Tibial artery (tissue), 4 donors: ENCODE data around the gene ZCCHC7.
"Not testable (repeated sequence)": the region's sequence is repeated elsewhere in the genome, so short reads cannot be mapped to it uniquely, and the experiment has no call there.

ENCODE experiments used
- DNase-seq, 2 donors: peaks; one replicate each; pipeline ENCODE4 v3.0.0-alpha.2; 2019
- H3K27ac ChIP-seq, 2 donors: fragments of 200-600 bp; sonication (generic) in 1 of 2; 1 replicate in 1 of 2; 2 replicates in 1 of 2; pipeline ENCODE4 v1.5.1; 2018 to 2019; ENCODE audit warnings: mild to moderate bottlenecking in 1 of 2
- H3K27me3 ChIP-seq, 2 donors: fragments of 200-600 bp; sonication (generic) in 1 of 2; one replicate each; pipeline versions ENCODE4 v1.5.1 to v1.6.0; 2016 to 2019
- H3K36me3 ChIP-seq, 3 donors: fragments of 200-600 bp; sonication (generic) in 2 of 3; one replicate each; pipeline ENCODE4 v1.5.1; 2016 to 2019; ENCODE audit warnings: mild to moderate bottlenecking in 2 of 3
- H3K4me1 ChIP-seq, 4 donors: fragments of 200-600 bp; sonication (generic) in 2 of 4; 1 replicate in 3 of 4; 2 replicates in 1 of 4; pipeline ENCODE4 v1.5.1; 2016 to 2019
- H3K4me3 ChIP-seq, 2 donors: fragments of 200-600 bp; sonication (generic) in 1 of 2; 1 replicate in 1 of 2; 2 replicates in 1 of 2; pipeline ENCODE4 v1.5.1; 2018 to 2019; ENCODE audit warnings: mild to moderate bottlenecking in 2 of 2
- H3K9me3 ChIP-seq, 3 donors: fragments of 200-600 bp; sonication (generic) in 1 of 3; one replicate each; pipeline ENCODE4 v1.5.1; 2016 to 2019
- CTCF ChIP-seq, 2 experiments: fragments of 200-600 bp in 1 of 2; fragments of 450-650 bp in 1 of 2; IDR thresholded peaks; one replicate each; pipeline ENCODE4 v1.5.1; 2017 to 2019; ENCODE audit warnings: antibody characterized with exemption in 2 of 2, mild to moderate bottlenecking in 1 of 2, moderate library complexity in 1 of 2
- intact Hi-C: fragments of 100-400 bp; cut with DNase I; formaldehyde crosslinking; loops from one replicate; pipeline ENCODE4 v1.15.0; 2023; ENCODE audit warnings: low total_unique reads

ZCCHC7 gene

GRCh38 chr9:37107701-37108100 is 12.7 kb upstream of the ZCCHC7 start:
- peaks cover 0 to 3% of the 10 kb centered on the region in 2 donors for H3K27me3 ChIP-seq
- no peak for TF ChIP-seq CTCF (IDR thresholded peaks at IDR 0.05)
- no peaks in the 10 kb centered on the region for H3K36me3 ChIP-seq
- H3K4me1 ChIP-seq: no peaks in the 10 kb centered on the region
- H3K27ac ChIP-seq: no peak overlapping the region
- no peaks in the 10 kb centered on the region for H3K9me3 ChIP-seq
- intact Hi-C loops: no loop called here
- H3K4me3 ChIP-seq: no peak overlapping the region
- DNase-seq: no peak

DNA sequence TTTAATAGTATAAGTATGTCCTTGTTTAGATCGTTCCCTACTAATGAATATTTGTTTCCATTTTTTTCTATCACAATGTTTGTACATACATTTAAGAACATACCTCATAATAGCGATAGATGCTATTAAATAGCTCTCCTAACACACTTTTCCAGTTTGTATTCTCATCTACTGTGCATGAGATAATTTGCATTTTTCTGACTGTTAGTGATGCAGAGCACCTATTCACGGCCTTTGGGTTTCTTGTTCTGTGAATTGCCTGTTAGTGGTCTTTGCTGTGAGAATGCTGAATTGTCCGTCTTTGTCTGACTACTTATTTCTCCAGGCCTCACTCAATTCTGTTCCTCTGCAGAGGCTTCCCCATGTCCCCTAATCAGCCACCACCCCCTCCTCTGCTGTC is 5.9 kb upstream of the ZCCHC7 start:
- DNase-seq, H3K4me3 ChIP-seq, H3K27ac ChIP-seq, H3K4me1 ChIP-seq, intact Hi-C loops, H3K9me3 ChIP-seq, H3K36me3 ChIP-seq, H3K27me3 ChIP-seq: not testable (repeated sequence)

DNA sequence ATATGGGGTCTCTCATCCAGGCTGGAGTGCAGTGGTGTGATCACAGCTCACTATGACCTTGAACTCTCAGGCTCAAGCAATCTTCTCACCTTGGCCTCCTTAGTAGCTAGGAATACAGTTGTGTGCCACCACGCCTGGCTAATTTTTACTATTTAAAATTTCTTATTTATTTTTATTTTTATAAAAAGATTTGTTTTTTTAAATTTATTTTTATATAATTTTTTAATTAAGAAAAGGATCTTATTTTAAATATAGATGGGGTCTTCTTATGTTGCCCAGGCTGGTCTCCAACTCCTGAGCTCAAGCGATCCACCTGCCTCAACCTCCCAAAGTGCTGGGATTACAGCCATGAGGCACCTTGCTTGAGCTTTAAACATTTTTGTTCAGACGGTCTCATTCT is 2.4 kb upstream of the ZCCHC7 start:
- no peaks in the 10 kb centered on the region for H3K9me3 ChIP-seq
- no peak overlapping the region for H3K27ac ChIP-seq
- no peaks in the 10 kb centered on the region for H3K27me3 ChIP-seq
- DNase-seq: no peak
- no peaks in the 10 kb centered on the region for H3K36me3 ChIP-seq
- H3K4me3 ChIP-seq: no peak overlapping the region
- no peak for TF ChIP-seq CTCF (IDR thresholded peaks at IDR 0.05)
- intact Hi-C loops: loop anchor here (5.0 kb wide), 1 partner anchor 41 kb away; no protein-coding TSS in a partner anchor
- peaks cover 0 to 19% (median 5%) of the 10 kb centered on the region in 4 donors for H3K4me1 ChIP-seq

- Histone ChIP-seq H3K4me3 (peak overlapping the region in 1 of 2 donors; percentile 70), H3K27ac (peak overlapping the region; percentile 88 to 96)
- DNase-seq: no peak
Observed at GRCh38 chr9:37119360-37119759, 1.0 kb upstream of the ZCCHC7 start.

GRCh38 chr9:37120843-37121335 is 515 bp downstream of the ZCCHC7 start:
- intact Hi-C loops, H3K36me3 ChIP-seq, DNase-seq, H3K27me3 ChIP-seq, H3K9me3 ChIP-seq: not testable (repeated sequence)
- H3K4me1 ChIP-seq: peaks cover 0 to 20% (median 6%) of the 10 kb centered on the region in 4 donors
- H3K4me3 ChIP-seq: peak overlapping the region; percentile 70 to 91
- peak overlapping the region; percentile 88 to 96 for H3K27ac ChIP-seq

More at GRCh38 chr9:37119360-37119759, 1.0 kb upstream of the ZCCHC7 start:
- intact Hi-C loops: loop anchor here (5.0 kb wide), 1 partner anchor 42 kb away; no protein-coding TSS in a partner anchor
- Histone ChIP-seq H3K9me3 (no peaks in the 10 kb centered on the region), H3K27me3 (no peaks in the 10 kb centered on the region), H3K4me1 (peaks cover 0 to 20% (median 6%) of the 10 kb centered on the region in 4 donors), H3K36me3 (no peaks in the 10 kb centered on the region)
- TF ChIP-seq CTCF (IDR thresholded peaks at IDR 0.05): no peak

- intact Hi-C loops: no loop called here
- no peak for TF ChIP-seq CTCF (IDR thresholded peaks at IDR 0.05)
- Histone ChIP-seq H3K4me1 (peaks cover 0 to 20% (median 6%) of the 10 kb centered on the region in 4 donors), H3K36me3 (peaks cover under 1 to 6% (median 3%) of the 10 kb centered on the region in 3 donors), H3K9me3 (no peaks in the 10 kb centered on the region), H3K27me3 (no peaks in the 10 kb centered on the region), H3K27ac (no peak overlapping the region), H3K4me3 (peak overlapping the region; percentile 70 to 91)
- DNase-seq: no peak
Observed at GRCh38 chr9:37121881-37122280, 1.5 kb downstream of the ZCCHC7 start.
